NCI-H2227 treated with DMSO at 0.1 percent for 48 hours (cell line): Measurements from ENCODE around the gene BDNF.

Experiments used
- DNase-seq: peaks from one replicate; lab custom pipeline; 2025; lab: John Stamatoyannopoulos, UW

The BDNF gene

DNA sequence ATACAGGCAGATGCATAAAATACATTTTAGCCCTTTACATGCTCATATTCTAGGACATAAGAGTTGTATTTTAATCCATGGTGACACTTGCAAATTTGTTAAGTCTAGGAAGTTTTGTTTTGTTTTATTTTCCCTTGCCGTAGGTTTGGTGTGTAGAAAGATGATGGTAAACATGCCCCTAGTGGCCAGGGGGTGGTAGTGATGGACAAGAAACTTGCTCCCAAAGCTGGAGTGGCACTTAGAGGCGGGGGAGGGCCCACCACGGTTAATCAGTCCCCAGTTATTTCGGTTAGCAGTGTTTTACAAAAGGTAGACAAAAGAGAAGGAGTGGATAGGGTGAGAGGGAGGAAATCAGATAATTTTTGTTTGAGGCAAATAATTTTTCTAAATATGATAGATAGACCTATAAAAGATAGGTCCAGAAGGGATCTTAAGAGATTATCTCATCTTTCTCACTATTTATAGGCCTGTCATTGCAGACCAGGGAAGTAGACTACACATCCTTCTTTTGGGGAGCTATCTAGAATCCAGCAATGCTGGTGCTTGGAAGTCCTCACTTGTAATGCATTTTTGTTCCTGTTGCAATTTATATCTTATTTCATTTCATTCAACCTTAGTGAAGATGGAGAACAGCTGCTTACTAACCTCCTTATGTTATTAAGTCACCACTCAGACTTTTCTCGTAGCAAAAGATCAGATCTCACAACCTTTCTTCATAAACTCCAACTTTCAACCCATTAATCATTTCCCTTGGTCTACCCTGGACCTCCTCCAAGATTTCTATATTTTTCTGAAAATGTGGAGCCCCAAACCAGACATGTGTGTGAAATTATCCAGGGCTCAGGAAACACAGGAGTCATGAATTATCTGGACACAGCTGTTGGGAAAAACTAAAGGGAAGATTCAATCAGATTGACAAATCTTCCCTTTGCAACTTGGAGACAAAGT lies 5.9 kb upstream of the BDNF start:
- DNase-seq = no peak

DNA sequence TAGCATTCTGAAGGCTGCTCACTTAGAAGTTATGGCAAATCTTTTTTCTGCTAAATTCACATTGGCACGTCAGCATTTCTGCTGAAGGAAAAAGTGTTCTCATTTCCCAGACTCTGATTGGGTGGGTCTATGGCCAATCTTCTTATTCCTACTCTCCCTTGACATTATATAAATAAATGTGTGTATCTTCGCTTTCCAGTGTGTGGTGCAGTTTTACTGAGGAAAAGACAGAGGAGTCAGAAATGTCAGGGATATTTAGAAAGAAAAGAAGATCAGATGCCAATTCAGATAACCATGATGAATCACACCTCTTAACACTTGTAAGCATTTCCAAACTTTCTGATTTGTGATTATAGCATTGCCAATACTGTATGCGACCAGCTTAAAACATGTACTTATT lies 3.2 kb upstream of the BDNF start:
- no peak for DNase-seq

DNA sequence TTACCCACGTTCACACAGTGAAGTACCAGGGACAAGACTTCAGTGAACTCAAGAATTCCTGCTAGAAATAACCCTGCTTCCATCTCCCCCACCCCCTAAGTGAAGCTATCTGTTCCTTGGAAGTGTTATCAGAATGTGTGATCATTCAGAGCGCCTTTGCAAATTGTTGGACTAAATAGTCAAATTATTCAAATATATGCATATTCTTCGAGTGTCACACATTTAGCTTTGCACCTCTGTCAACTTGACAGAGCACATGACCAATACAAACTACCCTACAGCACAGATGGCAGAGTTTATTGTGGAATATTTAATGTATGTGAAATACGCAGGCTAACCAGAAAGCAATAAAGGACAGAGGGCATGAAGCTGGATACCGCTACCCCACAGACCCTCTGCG lies 2.6 kb upstream of the BDNF start:
- DNase-seq = no peak

DNA sequence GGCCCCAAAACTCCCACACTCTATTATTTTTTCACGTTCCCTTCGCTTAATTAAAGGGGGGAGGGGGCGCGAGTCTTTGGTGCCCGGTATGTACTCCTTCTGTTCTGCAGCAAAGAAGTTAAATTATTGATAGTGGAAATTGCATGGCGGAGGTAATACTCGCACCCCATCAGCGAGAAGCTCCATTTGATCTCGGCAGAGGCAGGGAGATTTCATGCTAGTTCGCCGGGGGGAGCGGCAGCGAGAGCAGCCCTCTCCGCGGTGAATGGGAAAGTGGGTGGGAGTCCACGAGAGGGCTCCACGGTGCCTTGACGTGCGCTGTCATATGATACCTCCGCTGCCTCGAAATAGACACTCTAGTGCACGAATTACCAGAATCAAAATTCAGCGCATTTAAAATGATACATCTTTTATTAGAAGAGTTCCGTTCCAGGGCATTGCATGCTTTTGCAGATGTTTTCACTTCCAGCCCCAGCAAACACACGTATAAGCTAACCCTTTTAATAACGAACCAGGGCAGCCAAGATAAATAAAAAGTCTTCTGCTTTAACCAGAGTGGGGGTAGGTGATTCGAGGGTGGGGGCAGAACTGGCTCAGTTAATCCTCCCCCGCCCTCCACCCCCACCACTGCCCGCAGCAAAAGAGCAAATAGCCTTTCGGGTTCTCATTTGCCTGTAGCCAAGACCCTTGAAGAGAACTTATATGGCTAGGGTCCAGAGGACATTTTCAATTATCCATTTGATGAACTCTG lies 1.3 kb upstream of the BDNF start:
- DNase-seq = no peak

DNA sequence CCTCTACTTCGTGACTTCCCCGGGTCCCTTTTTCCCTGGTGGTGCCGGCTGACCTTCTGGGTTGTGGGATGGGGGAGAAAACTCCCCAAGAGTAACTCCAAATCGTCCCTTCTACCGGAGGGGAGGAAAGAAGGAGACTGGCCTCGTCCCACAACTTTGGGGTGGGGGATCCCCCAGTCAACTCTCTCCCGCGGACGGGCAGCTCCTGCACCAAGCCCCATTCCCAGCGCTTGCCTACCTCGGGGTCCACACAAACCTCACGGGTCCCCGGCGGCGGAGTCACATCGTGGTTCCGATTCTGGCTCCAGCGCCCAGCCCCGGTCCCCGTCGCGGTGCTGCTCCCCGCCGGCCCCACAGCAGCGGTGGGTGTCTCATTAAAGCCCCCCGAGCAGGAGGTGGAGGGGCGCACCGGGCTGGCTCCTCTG lies 317 bp downstream of the BDNF start:
- DNase-seq = no peak

- DNase-seq = no peak
These were observed 871 bp downstream of the BDNF start for GRCh38 chr11:27699242-27699925.

- peak; percentile 48 for DNase-seq
These were observed 1.4 kb downstream of the BDNF start for GRCh38 chr11:27698872-27699241.

DNA sequence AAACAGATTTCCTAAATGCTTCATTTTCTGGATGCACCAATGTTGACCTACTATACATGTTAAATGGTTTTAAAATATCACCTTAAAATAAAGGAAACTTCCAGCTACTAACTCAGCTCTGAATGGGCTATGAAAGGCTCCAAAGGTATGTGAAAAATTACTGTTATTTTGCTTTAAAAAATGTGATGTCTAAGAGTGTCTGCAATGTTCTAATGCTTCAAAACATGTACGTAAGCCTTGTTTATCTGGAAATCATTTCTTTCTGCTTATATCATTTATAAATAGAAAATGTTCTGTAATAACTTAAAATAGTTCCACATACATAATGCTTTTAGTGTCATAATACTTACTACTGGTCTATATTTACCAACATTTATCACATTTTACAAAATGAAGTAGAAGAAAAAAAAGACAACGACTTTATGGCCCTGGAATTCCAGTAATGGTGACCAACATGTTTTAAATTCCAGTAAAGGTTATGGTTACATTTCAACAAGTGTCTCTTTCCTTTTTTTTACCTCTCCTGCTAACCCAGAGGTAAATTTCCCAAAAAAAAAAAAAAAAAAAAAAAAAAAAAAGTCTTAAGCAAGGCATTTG lies 2.5 kb downstream of the BDNF start:
- DNase-seq = no peak

DNA sequence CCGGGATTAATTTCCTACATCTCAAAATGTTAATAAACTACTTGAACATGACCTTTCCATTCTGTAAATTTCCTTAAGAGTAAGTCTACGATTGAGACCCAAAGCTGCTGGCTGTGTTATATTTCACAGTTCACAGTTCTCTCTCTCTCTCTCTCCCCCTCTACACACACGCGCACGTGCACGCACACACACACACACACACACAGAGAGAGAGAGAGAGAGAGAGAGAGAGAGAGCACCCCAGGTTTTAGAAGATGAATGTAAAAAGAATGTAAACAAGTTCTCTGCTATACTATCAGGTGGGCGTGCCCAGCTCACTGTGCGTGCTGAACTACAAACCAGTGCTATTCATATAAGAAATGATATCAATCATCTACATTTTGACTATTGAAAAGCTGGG lies 3.3 kb downstream of the BDNF start:
- no peak for DNase-seq

DNA sequence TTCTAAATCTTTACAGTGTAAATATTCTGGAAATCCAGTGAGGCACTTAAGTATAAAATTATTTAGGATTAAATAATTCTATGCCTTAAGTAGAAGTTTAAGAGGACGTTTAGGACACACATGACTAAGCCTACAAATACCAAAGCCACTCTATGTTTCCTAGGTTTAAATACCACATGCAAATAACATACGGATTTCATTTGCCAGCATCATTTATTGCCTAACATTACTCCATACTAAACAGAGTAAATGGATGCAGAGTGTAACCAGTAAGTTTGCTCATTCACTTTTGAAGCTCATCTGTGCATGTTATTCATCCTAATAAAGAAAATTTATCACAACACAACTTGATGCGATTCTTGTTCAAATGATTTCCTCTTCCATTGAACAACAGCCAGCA lies 4.1 kb downstream of the BDNF start:
- DNase-seq = no peak

GRCh38 chr11:27694992-27695391 lies 5.3 kb downstream of the BDNF start:
- no peak for DNase-seq

- no peak for DNase-seq
These were observed 6.9 kb downstream of the BDNF start for GRCh38 chr11:27693398-27693797.

DNA sequence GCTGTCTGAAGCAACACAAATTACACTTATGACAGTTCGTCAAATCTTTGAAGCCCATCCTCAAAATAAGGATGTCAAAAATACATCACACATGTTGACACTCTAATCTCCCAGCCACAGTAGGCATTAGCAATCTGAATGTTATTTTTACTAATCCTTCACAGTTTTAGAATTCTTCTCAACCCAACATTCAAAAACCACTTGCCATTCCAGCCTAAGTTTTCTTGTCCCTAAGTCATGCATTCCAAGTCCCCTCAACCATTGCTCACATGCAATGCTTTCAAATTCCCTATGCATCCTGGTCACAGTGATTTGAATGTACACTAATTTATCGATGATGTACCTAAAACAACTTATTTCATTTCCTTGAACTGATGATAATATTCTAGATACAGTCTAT lies 7.5 kb downstream of the BDNF start:
- no peak for DNase-seq

DNA sequence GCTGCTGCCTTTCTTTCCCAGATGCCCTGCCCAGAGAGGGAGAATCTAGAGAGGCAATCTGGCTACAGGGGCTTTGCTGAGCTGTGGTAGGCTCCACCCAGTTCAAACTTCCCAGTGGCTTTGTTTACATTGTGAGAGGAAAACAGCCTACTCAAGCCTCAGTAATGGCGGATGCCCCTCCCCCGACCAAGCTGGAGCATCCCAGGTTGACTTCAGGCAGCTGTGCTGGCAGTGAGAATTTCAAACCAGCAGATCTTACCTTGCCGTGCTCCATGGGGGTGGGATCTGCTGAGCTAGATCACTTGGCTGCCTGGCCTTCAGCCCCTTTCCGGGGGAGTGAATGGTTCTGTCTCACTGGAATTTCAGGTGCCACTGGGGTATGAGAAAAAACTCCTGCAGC lies 12.2 kb downstream of the BDNF start:
- no peak for DNase-seq

DNA sequence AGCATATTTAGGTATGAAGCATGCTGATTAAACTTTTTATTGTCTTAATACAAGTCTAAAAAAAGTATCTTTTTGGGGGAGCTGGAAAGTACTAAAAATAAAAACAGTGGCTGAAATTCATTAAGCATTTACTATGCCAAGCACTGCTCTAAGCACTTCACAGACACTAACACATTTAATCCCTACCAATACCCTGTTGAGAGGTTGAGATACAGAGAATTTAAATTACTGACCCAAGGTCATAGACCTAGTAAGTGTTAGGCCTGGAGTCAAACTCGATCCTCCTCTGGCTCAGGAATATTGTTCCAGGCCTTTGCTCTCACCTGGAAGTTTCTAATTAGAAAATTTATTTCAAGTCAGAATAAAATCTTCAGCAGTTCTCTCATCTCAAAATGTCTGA lies 18.6 kb downstream of the BDNF start:
- DNase-seq = no peak

- no peak for DNase-seq
These were observed 20.9 kb downstream of the BDNF start for GRCh38 chr11:27679136-27680015.

DNA sequence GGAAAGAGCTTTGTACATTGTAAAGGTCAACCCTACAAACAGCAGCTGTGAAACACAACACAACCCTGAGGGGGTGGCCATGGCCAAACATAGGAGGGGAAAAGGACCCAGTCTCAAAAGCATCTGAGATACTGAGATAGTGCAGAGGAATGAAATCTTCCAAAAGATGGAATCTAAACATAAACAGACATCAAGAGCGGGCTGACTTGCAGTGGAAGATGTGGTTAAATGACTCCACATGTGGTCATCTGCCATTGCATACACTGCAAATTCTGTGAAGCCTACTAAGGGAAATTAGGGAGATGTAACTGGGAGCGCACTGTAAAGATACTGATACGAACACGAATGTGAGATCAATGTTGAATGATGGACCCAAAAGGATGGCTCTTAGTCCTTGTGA lies 22.0 kb downstream of the BDNF start:
- no peak for DNase-seq

GRCh38 chr11:27677108-27677507 lies 23.1 kb downstream of the BDNF start:
- DNase-seq = no peak

DNA sequence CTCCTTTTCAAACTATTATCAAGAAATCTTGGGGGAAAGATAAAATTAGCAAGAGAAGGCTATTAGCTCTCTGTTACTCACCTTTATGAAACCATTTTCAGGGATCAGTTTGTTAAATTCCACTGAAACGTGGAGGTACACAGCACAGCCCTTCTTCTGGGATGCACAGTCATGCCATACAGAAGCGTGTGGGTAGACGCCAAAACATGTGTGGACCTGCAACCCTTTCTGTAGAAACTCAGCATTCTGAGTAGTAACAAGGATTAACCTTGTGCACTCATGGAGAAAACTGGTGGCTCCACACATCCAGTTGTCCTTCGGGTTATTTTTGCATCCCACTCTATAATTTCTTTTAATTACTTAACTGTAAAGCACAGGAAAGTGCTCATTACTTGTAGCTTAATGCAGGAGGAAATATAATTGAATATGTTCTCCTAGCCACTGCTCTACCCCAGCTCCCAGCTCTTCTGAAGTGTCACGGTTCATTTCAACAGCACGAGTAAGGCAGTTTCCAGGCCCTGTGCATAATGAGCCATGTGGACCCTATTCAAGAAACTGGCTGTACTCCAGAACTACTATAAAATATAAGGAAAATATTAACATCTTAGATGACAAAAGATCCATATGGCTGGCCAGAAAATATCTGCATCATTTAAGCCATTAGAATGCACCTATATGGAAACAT lies 26.1 kb downstream of the BDNF start:
- no peak for DNase-seq

DNA sequence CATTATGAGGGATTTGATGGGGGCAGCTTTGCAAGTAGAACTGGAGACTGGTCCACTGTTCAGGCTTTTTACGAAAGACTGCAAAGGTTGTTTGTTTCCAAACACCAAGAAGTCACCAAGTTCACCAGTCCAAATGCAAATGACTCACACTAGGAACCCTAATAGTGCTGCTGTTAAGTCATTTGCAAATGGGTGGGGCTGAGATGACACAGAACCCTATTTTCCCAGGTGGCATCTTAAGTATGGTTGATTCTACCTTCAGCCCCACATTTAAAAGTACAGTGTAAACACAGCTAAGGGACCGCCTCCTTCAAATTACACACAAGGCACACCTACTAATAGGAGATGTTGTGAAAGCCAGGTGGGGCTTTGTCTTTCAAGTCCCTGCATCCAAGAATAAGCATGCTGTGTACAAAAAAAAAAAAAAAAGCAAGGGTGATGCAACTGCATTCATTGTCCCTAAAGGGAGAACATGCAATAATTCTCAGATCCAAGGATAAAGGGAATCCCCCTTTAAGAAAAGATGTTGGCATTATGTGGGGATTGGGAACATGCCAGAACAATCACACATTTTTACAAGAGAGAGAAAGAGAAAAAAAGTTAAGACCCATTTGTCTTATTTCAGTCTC lies 27.3 kb downstream of the BDNF start:
- DNase-seq = no peak
